ENCODE measurements around the gene DCDC2C.

GRCh38 chr2:3789256-3789655 is 85.9 kb downstream of the DCDC2C start:
- TF ChIP-seq CTCF (conservative IDR thresholded peaks at IDR 0.05; ENCODE audit: low read depth, low read length): no peak
- TF ChIP-seq CHD1 (IDR thresholded peaks at IDR 0.05; ENCODE audit: low read depth, low read length): no peak
- no peak for TF ChIP-seq POLR2A (IDR thresholded peaks at IDR 0.05; ENCODE audit: low read depth, low read length)
- TF ChIP-seq RAD21 (IDR thresholded peaks at IDR 0.05; ENCODE audit: low read length): no peak
- TF ChIP-seq MXI1 (IDR thresholded peaks at IDR 0.05; ENCODE audit: borderline replicate concordance, low read depth, low read length): no peak
- no peak for TF ChIP-seq RFX5 (IDR thresholded peaks at IDR 0.05; ENCODE audit: low read depth, low read length)
